ENCODE results near the gene EGFR.

- TF ChIP-seq POLR2A (IDR thresholded peaks at IDR 0.05) (no peak), CTCF (IDR thresholded peaks at IDR 0.05) (no peak)
These were observed 184.5 kb downstream of the EGFR start for GRCh38 chr7:55203300-55203699.

Data from uterus (tissue), 2 donors.